AML-193 (cell line): ENCODE data around the gene SAMD4A.

Experiments
- DNase-seq, 2 experiments: peaks; one replicate each; lab custom pipeline; 2025; lab: John Stamatoyannopoulos, UW

The SAMD4A gene

DNA sequence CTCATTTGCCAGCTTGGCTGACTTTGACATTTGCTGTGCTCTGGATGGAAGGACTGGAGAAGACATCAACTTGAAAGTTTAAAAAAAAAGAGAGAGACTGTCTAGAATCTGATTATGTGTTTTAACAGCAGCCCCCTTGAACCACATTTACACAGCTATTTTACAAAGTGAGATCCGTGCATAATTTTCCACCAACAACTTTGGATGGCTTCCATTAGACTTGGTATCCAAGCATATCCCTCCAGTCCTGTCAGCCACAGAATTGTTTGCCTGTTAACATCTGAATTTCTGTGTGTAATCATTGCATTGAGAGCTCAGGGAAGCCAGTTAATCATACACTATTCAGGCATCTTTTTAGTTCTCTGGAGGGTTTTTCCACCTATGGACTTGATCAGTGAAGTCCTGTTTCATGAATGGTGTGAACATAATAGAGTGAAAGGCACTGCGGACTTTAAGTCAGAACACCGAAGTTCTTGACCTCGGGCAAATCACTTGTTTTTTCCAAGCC, 93.7 kb downstream of the SAMD4A start:
- DNase-seq = no peak

- no peak for DNase-seq
Measured at GRCh38 chr14:54662491-54663133, 95.7 kb downstream of the SAMD4A start.

DNA sequence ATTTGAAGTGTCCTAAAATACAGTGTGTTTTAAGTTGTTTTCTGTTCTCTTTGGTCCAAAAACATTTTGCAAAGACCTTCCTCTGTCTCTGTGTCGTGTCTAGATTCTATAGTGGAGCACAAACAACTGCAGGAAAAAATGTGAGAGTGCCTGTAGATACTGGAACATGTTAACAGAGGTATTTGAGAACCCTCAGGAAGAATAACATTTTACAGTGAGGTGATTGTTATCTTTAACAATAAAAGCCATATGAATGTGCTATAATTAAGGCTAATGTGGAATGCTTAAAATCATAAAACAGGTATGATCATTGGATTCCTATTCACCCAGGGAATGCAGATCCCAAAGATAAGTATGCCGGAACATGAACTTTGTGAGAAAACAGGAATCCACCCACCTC, 98.0 kb downstream of the SAMD4A start:
- DNase-seq = no peak

- DNase-seq = no peak
Measured at GRCh38 chr14:54665946-54666345, 99.0 kb downstream of the SAMD4A start.

DNA sequence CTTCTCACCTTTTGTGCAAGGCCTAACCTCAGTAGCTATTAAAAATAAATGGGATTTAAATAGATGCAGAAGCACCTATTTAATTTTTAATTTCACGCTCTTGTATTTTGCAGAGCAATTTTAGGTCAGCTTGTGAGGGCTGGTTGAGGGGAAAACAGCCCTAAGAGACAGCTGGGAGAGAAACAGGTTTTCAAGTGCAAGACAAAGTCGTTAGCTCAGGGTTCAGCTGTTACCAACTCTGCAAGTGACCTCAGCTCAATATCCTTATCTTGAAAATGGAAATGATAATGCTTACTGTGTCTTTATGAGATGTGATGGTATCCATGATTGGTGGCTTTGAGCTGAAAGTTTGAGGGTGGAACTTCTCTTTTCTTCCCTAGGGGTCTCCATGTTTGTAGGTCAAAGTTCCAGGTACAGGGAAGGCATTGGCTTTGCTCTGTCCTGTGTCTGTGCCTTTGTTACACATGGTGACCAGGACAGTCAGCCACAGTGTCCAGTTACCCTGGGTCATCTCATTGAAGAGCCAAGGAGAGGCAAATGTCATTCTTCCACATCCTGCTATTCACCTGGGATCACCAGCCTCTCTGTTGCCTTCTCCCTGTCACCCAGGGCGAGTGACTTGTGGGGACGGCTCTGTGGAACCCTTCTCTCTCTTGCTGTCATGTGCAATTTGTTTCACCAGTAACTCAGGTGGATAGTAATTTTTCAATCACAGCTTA, 100.3 kb downstream of the SAMD4A start:
- no peak for DNase-seq

GRCh38 chr14:54667764-54668163, 100.8 kb downstream of the SAMD4A start:
- DNase-seq = no peak

DNA sequence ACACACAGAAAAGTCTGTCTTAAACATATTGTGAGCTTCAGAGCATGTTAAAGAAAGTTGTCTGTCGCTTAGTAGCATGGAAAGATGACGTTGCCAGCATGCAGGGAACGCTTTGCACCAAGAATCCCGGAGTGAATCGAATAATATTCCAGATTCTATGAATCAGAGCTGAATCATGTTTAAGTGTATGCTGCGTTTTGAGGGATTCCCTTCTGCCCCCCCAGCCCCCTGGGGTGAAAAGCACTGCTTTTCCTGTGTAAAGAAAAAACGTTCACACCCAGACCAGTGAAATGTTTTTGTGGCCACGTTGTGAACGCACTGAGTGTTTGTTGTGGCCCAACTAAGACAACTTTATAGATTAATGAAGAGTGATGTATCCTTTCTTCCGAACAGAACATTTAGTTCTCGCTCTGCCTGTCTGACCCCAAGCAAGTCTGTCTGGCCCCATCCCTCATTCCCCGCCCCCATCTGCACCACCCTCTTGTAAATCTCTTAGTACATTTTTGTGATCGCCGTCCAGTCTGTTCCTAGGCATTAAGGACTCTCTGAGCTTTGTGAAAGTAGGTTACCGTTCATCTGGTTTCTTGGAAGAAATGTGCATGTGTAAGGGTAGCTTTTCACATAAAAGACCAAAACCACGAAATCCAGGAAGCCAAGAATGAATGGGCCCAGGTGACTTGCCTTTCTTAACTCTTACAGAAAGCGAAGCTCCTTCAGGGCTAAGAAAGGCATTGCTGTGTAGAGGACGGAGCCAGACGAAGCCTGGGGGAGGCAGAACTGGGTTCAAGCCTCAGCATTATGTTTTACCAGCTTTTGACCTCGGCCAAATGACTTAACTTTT, 103.0 kb downstream of the SAMD4A start:
- DNase-seq = no peak

GRCh38 chr14:54671537-54671936, 104.6 kb downstream of the SAMD4A start:
- no peak for DNase-seq

DNA sequence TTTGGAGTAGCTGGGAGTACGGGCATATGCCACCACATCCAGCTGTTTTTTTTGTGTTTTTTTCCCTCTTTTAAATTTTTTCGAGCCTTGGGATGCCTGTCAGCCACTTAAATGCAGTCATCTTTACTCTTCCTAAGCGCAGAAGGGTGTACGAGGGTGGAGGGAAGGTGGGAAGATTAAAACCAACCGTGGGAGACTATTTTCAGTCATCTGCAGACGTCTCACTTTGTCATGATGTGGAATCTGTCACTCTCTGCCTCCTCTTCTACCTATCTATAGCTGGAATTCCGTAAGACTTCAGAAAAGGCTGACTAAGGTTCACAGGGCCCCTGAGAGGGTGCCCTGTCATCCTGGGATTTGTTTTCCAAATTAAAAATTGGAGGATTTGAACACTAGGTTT, 105.3 kb downstream of the SAMD4A start:
- no peak for DNase-seq

- DNase-seq = no peak
Measured at GRCh38 chr14:54672688-54673087, 105.8 kb downstream of the SAMD4A start.

DNA sequence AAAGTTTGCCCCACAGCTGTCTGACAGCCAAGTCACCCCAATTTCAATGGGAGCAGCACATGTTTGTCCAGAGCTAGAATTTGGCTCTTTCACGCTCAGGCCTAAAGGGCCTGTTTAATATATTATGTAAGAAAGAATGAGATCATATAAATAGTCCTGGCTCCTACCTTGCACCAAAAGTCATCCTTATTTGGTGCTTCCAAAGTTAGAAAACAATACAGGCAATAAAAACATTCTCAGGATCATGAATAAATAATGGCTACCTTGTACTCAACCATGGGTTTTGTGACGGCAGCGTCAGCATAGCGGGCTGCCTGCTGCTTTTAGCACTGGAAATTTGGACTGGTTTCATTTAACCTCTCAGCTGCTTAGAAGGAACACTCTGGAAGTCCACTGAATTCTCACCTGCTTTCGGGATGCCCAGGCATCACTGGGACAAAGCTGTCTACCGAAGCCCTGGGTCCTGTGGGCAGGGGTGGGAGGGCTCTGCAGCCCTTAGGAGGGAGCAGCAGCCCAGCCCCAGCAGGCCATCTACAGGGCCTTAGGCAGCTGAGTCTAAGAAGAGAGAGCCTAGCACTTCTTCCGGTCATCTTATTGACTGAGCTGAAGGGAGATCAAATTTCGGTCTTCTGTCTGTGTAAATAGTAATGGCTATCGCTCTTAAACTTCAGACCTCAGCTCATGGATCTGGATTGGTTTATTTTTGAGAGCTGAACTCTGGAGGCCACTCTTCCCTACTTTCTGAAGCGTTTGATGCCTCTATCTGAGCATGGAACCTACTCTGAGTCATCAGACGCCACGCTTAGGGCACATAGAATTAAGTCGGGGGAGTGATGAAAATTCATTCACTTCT, 106.5 kb downstream of the SAMD4A start:
- DNase-seq = no peak

DNA sequence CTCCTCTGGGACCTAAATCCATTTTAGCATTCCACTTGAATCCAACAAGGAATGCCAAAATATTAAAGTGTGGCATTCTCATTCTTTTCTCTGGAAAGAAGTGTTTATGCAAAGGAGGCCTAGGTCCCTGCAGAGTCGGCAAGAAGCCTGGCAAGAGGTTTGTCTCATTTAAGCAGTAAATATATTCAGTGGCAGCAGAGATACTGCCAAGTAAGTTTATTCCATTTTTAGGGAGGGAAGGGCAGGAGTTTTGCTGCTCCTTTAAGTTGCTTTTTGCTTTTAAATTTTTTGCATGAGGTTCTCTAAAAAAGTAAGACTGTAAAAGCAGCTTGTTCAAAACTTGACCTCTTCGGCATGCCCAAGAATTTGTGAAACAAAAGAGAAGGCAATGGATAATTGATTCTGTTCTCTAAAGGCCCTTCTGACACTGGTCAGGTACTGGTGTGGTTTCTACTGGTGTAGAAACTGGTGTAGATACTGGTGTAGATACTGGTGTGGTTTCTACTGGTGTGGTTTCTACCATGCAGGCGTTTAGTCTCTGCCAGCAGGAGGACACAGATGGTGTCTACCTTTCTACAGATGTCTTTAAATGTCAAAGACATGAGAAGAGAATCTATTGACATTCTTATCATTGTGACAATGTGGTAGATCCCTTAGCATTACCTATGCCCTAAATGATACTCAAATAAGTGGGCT, 107.3 kb downstream of the SAMD4A start:
- DNase-seq = no peak

DNA sequence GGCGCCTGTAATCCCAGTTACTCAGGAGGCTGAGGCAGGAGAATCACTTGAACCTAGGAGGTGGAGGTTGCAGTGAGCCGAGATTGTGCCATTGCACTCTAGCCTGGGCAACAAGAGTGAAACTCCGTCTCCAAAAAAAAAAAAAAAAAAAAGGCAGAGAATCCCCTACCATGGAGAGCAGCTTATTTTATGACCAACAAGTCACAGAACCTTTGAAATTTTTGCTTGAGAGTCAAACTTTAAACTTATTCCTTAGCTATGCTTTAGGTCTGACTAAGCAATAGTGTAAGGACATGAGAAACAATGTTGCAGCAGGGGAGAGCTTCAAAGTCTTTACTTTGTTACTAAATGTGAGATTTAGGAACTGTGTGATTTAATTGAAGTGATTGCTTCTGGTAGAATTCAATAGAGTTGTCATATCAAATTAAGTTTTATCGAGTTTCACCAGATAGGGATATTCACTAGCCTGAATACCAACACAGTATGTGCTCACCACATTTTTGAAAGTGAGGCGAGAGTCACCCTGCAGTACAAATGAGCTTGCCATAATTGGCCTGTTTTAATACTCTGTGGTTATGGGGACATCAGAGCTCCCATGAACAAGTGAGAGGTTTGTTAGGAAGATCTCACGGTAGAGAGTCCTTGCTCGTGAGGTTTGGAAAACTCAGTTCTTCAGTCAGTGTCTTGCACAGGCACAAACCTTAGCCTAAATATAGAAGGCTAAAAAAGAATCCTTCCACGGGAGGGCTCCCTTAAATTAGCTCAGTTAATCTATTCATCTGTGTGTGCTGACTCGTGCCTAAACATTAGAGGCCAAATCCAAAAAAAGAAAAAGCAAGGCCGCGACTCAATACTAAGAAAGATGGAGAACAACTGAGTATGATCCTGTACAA, 108.6 kb downstream of the SAMD4A start:
- DNase-seq = no peak

DNA sequence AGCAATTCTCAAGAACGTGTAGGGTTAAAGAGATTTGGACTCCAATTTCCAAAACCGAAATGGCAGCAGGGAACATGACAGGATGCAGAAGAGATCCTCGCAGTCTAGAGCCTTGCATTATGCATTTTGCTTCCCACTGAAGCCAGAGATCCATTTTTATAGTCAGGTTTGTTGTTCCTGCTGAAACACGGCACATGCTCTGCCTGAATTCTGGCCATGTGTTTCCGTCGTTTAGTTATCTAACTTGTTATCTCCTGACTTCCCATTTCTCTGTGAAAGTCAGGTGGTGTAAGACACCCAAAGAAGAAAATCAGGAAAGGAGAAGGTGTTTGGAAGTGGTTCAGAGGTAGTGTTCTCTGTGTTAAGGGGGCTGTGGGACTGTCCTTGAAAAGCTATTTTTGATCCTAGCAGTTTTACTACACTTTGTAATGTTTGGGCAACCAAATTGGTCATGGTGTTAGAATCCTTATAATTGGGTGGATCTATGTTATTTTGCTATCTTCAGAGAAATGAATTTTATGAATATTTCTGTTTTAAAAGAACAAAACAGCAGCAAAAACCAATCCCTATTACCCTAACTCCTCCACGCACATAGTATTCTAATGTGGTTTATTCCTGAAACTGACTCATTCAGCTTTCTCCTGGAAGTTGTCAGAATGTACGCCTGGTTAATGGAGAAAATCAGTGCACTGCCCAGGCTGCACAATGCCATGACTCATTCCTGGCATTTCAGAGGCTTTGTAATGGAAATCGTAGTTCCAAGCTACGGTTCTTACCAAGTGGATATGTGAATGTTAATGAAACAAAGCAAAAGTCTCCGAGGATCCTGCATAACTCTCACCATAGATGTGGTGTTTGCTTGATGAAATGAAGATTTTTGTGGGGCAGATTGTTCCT, 110.1 kb downstream of the SAMD4A start:
- no peak for DNase-seq

DNA sequence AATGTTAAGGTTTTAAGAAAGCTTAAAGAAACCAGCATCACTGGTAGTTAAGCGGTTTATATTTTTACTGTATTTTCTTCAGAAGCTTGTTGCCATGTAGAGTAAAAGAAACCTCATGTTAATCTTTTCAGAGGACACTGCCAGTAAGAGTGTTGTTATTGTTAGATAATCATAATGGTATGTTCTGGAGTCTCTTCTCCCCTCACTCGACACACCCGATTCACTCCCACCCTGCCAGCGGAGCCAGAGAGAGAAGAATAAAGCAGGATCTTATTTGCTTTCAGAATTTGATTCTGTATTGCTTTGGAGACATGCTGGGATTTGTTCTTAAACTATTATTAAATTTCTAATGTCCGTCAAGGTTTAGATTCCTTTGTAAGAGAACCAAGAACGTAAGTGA, 113.7 kb downstream of the SAMD4A start:
- no peak for DNase-seq

DNA sequence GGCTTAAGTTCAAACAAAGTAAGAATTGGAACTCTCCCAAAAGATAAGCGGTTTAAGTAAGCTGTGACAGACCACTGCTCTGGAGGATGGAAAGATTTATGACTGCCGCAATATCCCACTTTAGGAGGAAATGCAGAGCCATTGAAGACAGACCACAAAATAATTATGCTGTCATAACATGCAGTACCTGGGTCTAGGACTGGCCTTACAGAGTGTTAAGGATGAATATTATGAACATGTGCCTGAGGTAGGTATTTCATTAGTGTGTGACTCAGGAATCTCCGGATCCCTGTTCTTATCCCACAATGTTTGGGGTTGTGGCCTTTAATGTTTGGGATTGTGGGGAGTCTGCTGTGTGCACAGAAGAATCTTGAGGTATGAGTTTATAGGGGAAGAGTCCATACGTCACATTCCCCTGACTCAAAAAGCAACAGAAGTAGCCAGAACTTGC, 114.9 kb downstream of the SAMD4A start:
- DNase-seq = no peak

- DNase-seq = no peak
Measured at GRCh38 chr14:54682578-54682977, 115.7 kb downstream of the SAMD4A start.

DNA sequence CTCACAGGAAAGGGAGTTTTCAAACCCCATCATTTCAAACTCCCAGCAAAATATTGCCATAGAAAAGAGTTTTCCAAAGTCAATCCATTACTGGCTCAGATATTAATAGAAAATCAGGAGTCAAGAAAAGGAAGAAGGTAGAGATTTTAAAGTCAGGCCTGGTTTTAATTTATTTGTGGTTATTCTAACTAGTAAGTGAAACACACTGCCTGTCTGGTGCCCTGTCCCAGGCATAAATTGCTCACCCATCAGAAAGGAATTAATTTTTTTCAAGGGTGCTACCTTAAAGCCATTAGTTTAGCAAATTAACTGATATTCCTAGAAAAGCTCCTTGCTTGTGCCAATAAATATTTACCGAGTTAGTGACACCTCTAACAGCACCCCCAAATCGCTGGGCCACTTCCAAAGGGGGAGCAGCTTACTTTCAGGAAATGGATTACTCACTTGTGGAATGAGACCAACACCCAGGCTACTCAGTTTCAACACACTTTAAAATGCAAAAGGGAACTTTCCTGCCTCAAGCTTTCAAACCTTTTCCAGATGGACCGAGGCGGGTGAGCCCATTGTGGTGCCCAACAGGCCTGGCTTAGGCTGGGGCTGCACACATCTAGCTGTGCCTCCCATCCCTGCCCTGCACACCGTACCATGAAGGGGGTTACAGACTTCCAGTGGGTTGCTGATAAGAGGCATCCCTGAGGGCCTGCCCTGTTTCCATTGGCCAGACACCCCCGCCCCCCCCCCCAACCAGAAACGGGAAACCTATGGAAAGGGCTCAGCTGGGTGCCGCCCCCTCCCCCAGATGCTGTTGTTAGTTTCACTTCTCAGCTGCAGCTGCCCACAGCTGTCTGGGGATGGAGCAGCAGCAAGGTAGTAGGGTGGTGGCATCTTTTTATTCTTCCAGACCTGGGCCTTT, 117.2 kb downstream of the SAMD4A start:
- DNase-seq = no peak
